Fibroblast of lung (primary cell): ENCODE results near the gene TTC21B.

Experiments
- EZH2 ChIP-seq: IDR thresholded peaks from 2 replicates; pipeline ENCODE4 v1.5.1; 2012; ENCODE audit warnings: low read length, control low read depth, mild to moderate bottlenecking; ENCODE audit errors: missing control alignments
- TF ChIP-seq, protein P1 (sequence below), 2 donors: IDR thresholded peaks in 1 of 2; conservative IDR thresholded peaks in 1 of 2; 1 replicate in 1 of 2; 2 replicates in 1 of 2; pipeline ENCODE4 v1.5.1; 2011 to 2012; ENCODE audit warnings: low read length in 2 of 2, control low read depth in 1 of 2, inconsistent platforms in 1 of 2, low read depth in 1 of 2, mild to moderate bottlenecking in 1 of 2

DNA sequence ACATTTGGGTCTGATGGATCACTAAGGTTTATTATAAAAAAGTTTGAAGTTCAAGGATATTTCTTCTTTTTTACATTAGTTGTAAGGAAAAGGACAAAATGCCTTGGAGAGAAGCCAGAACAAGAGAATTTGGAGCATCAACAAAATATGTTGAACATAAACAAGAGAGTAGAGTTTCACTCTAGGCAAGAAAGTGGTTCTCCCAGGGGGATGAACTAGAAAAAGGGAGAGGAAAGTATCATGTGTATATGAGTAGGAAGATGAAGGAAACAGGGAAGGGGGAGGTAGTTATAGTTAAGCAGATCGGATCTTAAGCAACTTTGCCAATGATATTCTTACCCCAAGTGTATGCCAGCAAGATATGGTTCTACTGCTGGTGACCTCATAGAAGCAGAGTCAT lies 95.7 kb downstream of the TTC21B start:
- TF ChIP-seq, protein P1, sequence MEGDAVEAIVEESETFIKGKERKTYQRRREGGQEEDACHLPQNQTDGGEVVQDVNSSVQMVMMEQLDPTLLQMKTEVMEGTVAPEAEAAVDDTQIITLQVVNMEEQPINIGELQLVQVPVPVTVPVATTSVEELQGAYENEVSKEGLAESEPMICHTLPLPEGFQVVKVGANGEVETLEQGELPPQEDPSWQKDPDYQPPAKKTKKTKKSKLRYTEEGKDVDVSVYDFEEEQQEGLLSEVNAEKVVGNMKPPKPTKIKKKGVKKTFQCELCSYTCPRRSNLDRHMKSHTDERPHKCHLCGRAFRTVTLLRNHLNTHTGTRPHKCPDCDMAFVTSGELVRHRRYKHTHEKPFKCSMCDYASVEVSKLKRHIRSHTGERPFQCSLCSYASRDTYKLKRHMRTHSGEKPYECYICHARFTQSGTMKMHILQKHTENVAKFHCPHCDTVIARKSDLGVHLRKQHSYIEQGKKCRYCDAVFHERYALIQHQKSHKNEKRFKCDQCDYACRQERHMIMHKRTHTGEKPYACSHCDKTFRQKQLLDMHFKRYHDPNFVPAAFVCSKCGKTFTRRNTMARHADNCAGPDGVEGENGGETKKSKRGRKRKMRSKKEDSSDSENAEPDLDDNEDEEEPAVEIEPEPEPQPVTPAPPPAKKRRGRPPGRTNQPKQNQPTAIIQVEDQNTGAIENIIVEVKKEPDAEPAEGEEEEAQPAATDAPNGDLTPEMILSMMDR (conservative IDR thresholded peaks at IDR 0.05 in 1 of 2, IDR thresholded peaks at IDR 0.05 in 1 of 2; ENCODE audit: low read depth in 1 of 2, low read length in 2 of 2) = no peak
- no peak for TF ChIP-seq EZH2
